SK-N-SH treated with all-trans-retinoic acid at 6 μM for 48 hours (cell line): ENCODE measurements around the gene CA9.

Source experiments
- ATAC-seq: fragments of 200-7000 bp; cut with Tn5 transposase; 3 replicates; pipeline ENCODE4 v1.9.1; 2020; ENCODE audit warnings: mild to moderate bottlenecking, moderate library complexity
- CREB5 ChIP-seq: fragments of 250-450 bp; sonication (Bioruptor Pico); IDR thresholded peaks from 2 replicates; pipeline ENCODE4 v1.5.1; 2020; ENCODE audit warnings: low read depth, mild to moderate bottlenecking, moderate library complexity
- CSDC2 ChIP-seq: fragments of 250-450 bp; sonication (Bioruptor Pico); IDR thresholded peaks from 2 replicates; pipeline ENCODE4 v1.5.0; 2020; ENCODE audit warnings: mild to moderate bottlenecking, moderate library complexity
- GLIS3 ChIP-seq: fragments of 250-450 bp; sonication (Bioruptor Pico); IDR thresholded peaks from 2 replicates; pipeline ENCODE4 v1.5.0; 2020; ENCODE audit warnings: mild to moderate bottlenecking, moderate library complexity
- OSR1 ChIP-seq: fragments of 250-450 bp; sonication (Bioruptor Pico); IDR thresholded peaks from 2 replicates; pipeline ENCODE4 v1.8.0; 2022; ENCODE audit warnings: moderate library complexity, mild to moderate bottlenecking, inconsistent platforms
- POU6F1 ChIP-seq: fragments of 250-450 bp; sonication (Bioruptor Pico); IDR thresholded peaks from 2 replicates; pipeline ENCODE4 v1.8.0; 2021; ENCODE audit warnings: low read depth, mild to moderate bottlenecking, moderate library complexity, borderline replicate concordance
- SNAI2 ChIP-seq: fragments of 250-450 bp; sonication (Bioruptor Pico); IDR thresholded peaks from 2 replicates; pipeline ENCODE4 v1.5.0; 2020; ENCODE audit warnings: mild to moderate bottlenecking, moderate library complexity
- TCF4 ChIP-seq: fragments of 250-450 bp; sonication (Bioruptor Pico); IDR thresholded peaks from 2 replicates; pipeline ENCODE4 v1.8.0; 2021; ENCODE audit warnings: mild to moderate bottlenecking, moderate library complexity, borderline replicate concordance
- TOX ChIP-seq: fragments of 250-450 bp; sonication (Bioruptor Pico); IDR thresholded peaks from 2 replicates; pipeline ENCODE4 v1.8.0; 2021; ENCODE audit warnings: mild to moderate bottlenecking, moderate library complexity, borderline replicate concordance
- TSHZ2 ChIP-seq: fragments of 250-450 bp; sonication (Bioruptor Pico); IDR thresholded peaks from 2 replicates; pipeline ENCODE4 v1.5.0; 2020; ENCODE audit warnings: mild to moderate bottlenecking, moderate library complexity
- ZC3H10 ChIP-seq: fragments of 250-450 bp; sonication (Bioruptor Pico); IDR thresholded peaks from 2 replicates; pipeline ENCODE4 v1.5.1; 2021; ENCODE audit warnings: mild to moderate bottlenecking, moderate library complexity
- ZFP3 ChIP-seq: fragments of 250-450 bp; sonication (Bioruptor Pico); IDR thresholded peaks from 2 replicates; pipeline ENCODE4 v1.5.0; 2020; ENCODE audit warnings: mild to moderate bottlenecking, moderate library complexity
- ZFP30 ChIP-seq: fragments of 450-650 bp; formaldehyde crosslinking; IDR thresholded peaks from 2 replicates; pipeline ENCODE4 v1.5.0; 2022; ENCODE audit warnings: mild to moderate bottlenecking, moderate library complexity
- ZNF565 ChIP-seq: fragments of 450-650 bp; formaldehyde crosslinking; conservative IDR thresholded peaks from 2 replicates; pipeline ENCODE4 v1.5.0; 2020; ENCODE audit warnings: low read depth, mild to moderate bottlenecking, moderate library complexity
- ZNF70 ChIP-seq: fragments of 450-650 bp; formaldehyde crosslinking; IDR thresholded peaks from 2 replicates; pipeline ENCODE4 v1.5.0; 2020; ENCODE audit warnings: mild to moderate bottlenecking, moderate library complexity
- ZNF8 ChIP-seq: fragments of 450-650 bp; formaldehyde crosslinking; IDR thresholded peaks from 2 replicates; pipeline ENCODE4 v1.5.0; 2020; ENCODE audit warnings: mild to moderate bottlenecking, moderate library complexity

The CA9 gene

DNA sequence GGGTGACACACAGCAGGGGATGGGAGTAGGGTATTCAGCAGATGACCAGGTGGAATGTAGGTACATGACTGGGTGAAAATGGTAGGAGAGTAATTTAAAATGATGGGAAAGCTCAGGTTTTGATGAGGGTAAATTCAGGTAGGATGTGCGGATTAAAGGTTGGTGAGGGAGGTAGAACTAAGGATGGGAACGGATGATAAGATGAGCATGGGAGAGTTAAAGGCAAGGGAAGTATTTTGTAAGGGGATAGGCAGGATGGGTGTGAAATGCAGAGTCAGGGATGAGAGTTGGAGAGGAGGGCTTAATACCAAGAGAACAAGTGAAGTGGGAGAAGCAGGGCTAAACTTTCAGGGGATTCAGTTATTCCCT, 56.7 kb downstream of the CA9 start:
- TF ChIP-seq ZFP3 (CRISPR knock-in tag) = no peak
- TF ChIP-seq OSR1 (CRISPR knock-in tag) = no peak
- no peak for TF ChIP-seq CSDC2
- TF ChIP-seq TSHZ2 = no peak
- TF ChIP-seq CREB5 (CRISPR knock-in tag) = no peak
- TF ChIP-seq ZNF565 = no peak
- TF ChIP-seq POU6F1 (CRISPR knock-in tag) = no peak
- TF ChIP-seq ZNF70 = no peak
- TF ChIP-seq ZNF8 = no peak
- TF ChIP-seq ZFP30 = no peak
- no peak for TF ChIP-seq GLIS3 (CRISPR knock-in tag)
- TF ChIP-seq SNAI2 (CRISPR knock-in tag) = no peak
- TF ChIP-seq TCF4 (CRISPR knock-in tag) = no peak
- TF ChIP-seq TOX (CRISPR knock-in tag) = no peak
- no peak for TF ChIP-seq ZC3H10 (CRISPR knock-in tag)
- no peak for ATAC-seq
